NCI-H2107 treated with DMSO at 0.1 percent for 48 hours (cell line): Measurements from ENCODE around the gene CALML3.

ENCODE experiments used
- DNase-seq: peaks from one replicate; lab custom pipeline; 2025; ENCODE audit not compliant: unreplicated experiment; lab: John Stamatoyannopoulos, UW

CALML3 gene

DNA sequence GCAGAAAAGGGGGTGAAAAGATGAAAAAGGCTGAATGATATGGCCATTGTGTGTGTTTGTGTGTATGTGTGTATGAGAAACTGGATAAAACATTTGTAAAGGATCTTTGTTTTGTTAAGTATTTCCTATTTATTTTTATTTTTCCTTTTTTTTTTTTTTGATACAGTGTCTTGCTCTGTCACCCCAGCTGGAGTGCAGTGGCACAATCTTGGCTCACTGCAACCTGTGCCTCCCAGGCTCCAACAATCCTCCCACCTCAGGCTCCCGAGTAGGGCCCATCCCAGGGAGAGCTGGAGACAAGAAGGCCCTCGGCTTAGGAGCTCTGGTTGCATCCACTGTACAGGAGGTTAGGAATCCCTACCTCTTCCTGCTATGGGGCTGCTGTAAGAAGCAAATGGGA lies 18.5 kb upstream of the CALML3 start:
- no peak for DNase-seq

DNA sequence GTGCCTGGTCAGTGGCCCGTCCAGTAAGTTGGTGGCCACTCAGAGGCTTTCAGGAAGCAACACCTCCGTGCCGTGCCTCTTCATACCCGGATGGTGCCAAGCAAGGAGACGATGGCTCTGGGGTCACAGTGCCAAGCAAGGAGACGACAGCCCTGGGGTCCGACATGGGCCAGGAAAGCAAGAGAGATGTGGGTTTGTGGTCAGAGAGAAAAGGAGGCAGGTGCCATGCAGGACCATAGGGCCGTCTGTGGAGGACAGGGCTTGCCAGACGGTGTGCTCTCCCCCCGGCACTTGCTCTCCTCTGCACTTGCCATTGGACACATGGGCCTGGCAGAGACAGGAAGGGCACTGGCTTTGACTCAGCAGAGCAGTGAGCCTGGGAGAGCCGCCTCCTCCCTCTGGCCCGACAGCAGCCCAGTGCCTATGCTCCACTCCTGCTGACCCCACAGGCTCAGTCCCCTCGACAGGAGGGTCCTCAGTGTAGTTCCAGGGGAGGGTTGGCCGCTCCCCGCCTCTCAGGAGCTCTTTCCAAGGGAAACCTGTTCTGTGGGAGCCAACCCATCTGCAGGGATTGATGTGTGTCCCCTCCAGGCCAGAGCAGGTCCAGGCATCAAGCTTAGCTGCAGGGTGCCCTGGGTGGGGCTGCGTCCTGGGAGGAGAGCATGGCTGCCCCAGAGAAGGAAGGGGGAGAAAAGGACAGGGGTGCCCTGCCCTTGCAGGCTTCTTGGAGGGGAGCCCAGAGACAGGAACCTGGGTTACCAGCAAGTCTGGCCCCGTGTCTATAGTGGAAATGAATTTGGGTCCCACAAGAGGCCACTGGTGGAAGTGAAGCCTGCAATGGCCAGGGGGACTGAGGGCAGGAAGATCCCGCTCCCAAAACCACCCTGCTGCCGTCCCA lies 17.8 kb upstream of the CALML3 start:
- DNase-seq, result no peak

GRCh38 chr10:5507649-5508131 lies 17.1 kb upstream of the CALML3 start:
- no peak for DNase-seq

DNA sequence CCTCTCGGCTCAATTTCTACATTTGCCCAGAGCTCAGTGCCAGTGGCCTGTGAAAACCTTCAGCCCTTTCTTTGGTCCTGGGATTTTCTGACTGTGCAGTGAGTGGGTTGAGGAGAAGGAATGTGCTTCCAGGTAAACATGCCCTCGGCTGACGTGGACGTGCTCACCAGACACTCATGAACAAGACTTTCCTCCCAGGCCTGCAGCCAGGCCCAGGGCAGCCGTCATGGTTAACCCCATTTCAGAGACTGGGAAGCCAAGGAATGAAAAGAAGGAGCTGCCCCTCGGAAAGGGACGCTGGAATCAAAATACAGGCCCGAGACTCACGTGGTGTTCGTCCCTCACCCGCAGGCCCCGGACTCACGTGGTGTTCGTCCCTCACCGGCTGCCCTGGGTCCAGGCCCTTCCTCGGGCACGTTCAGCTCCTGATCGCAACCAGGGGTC lies 16.6 kb upstream of the CALML3 start:
- no peak for DNase-seq

DNA sequence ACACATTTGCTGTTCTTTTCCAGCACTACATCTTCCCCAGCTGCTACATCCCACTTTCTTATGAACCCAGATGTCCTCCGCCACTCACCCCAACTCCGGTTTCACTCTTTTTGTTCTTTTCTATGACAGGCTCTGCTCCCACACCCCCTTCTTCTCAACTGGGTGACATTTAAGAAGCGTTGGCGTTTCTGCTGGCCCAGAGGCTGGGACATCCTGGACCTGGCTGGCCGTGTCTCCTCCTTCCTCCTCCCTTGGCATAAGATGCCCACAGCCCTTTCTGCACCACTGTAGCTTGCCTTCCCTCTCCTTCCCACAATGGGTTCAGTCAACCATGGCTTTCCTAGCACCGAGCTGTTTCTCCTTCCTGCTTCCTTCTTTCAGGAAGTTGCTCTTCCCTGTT lies 16.0 kb upstream of the CALML3 start:
- no peak for DNase-seq

GRCh38 chr10:5509236-5509635 lies 15.5 kb upstream of the CALML3 start:
- DNase-seq, result no peak

- no peak for DNase-seq
Observed at GRCh38 chr10:5509691-5510090, 15.1 kb upstream of the CALML3 start.

DNA sequence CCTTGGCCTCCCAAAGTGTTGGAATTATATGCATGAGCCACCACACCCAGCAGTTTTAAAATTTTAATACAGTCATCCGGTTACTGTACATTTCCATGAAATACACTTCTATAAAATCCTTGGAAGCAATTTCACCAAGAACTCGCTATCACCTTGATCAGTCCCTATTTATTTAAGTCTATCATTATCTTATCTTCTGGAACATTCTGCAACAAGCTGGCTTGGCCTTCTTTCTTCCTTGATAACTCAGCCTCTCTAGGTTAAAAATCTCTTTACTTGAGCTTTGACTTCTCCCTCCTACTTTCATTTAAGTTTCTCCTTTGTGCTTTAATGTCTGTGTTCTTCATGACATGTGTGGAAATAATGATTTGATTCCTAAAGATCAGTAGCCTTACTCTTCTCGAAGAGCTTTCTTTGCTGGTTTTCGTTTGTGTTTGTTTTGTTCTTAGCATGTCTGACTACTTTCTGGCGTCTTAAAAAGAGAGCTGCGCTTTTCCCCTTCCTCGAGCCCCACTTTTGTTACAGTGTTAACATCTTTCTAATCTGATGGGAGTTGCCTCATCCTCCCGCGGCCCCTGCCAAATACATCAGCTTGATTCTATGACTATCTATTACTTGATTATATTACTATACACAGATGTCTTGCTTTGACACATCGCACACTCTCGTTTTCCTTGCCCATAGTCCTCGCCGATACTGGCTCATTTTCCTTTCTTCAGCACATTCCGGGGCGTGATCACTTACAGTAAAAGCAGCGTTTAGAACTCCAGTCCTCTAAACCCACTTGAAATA lies 14.3 kb upstream of the CALML3 start:
- DNase-seq, result no peak

DNA sequence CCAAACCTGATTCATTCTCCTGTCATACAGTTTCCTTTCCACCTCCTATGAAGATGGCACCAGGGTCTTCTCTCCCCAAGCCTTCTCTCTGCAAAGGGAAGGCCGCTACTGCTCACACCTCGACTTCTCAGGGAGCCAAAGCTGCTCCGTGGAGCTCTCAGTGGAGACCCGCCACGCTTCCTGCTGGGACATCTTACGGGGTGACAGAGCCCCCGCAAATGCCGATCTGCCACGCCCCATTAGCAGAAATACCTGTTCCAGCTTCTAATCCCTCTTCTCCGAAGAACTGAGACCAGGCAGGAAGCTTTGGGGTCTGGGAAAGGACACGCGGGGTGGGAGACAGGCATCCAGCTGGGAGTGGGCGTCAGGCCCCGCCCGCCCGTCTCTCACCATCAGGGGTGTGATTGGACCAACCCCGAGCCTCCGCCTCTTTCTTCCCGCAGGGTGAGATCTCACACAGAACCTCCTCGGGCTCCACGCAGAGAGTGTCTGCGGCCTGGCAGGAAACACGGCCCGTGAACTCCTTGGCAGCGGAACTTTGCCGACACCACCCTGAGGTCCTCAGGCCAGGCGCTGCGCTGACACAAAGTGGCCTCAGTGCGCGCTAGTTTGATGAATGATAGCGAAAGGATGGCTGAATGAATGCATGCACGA lies 13.4 kb upstream of the CALML3 start:
- no peak for DNase-seq

DNA sequence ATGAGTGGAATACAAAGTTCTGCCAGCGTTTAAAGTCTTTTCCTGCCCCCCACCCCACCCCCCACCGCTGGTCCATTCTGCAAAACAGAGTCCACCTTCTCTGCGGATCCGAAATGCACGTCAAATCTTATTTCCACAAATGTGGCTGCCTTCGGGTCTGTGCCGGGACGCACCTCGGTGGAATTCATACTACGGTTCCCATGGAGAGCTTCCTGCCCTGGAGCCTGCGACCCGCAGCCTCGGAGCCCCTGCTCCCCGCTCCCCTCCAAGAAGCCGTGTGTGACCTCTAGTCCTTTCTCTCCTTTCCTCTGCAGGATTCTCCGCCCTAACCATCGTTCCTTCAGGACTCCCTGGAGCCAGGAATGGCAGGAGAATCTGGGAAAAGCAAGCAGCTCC lies 12.9 kb upstream of the CALML3 start:
- DNase-seq, result no peak

- no peak for DNase-seq
Observed at GRCh38 chr10:5512331-5512730, 12.4 kb upstream of the CALML3 start.

DNA sequence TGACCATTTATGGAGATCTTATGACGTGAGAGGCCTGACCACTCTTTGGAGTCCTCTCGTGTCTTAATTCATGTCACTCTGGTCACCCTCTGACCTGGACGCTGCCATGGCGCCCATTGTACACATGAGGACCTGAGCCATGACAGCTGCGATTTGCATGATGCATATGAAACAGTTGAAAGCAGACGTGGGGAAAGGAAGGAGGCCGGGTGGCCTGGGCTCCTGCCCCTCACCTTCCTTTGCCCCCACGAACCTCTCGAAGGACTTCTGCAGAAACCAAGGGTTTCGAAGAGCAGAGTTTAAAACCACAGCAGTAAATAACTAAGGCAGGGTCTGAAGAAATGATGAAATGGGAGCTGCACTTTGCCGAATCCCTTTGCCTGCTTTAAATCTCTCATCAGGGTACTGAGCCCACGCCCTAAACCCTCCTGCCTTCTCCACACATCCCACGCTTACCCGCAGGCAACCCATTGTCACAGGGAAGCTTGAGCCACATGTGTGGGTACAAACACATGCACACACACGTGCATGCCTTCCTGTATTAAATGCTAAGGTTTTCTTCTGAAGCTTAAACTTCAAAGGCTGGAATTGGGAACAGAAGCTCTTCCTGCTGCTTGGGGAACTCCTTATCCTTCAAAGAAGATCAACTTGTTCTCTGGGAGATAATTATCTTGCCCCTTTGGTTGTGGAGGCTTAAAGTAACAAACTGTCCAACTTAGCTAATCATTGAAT lies 11.7 kb upstream of the CALML3 start:
- no peak for DNase-seq

GRCh38 chr10:5514226-5514850 lies 10.4 kb upstream of the CALML3 start:
- no peak for DNase-seq

DNA sequence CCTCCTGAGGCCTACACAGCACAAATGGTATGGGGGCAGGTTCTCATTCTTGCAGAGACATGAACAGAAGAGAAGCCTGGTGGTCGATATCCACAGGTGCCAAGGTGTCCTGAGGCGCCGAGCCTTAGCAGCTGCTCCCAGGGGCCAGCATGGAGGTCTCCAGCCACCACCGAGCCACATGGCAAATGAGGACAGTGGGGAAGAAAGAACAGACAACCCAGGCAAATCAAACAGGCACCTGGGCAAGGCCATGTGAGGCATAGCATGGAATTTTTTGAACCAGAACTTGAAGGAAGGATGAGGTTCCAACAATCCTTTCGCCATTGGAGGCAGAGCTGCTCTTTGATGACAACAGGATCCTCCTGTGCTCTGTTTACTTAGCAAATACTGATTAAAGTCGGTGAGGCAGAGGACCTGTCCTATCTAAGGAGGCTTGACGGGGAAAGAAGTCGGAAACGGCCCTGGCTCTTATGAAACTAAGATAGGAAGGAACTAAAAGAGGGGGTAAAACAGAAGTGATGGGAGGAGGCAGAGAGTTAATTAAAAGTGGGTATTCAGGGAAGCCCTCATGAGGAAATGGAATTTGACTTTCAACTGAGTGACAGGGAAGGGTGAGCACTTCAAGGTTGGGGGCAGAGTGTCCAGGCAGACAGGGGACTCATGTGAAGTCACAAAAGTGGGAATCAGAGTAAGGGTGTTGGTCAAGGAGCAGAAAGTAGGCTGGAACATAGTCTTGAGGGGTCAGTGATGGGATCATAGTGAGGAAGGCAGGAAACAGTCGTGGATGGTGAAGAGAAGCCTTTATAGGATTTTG lies 8.6 kb upstream of the CALML3 start:
- DNase-seq, result no peak

DNA sequence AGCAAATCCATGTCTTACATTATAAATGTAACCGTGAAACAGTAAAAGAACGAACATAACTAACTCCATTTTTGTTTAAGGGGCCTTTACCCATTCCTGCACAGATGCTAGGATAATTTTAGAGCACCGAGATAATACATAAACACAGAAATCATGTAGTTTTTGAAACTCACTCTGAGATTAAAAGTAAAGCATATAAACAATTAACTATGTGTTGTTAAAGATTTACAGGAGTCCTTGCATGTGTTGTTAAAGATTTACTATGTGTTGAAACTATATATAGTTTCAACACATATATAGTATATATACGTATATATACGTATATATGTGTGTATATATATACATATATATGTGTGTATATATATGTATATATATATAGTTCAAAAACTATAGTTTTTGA lies 7.2 kb upstream of the CALML3 start:
- no peak for DNase-seq

GRCh38 chr10:5518143-5518542 lies 6.6 kb upstream of the CALML3 start:
- peak; percentile 93 for DNase-seq

GRCh38 chr10:5519054-5519453 lies 5.7 kb upstream of the CALML3 start:
- no peak for DNase-seq

- no peak for DNase-seq
Observed at GRCh38 chr10:5522913-5523560, 1.7 kb upstream of the CALML3 start.
